Lung (tissue), 13 donors: ENCODE data around the gene POLR1G. TPM values are rescaled to one million over a fixed set of nuclear protein-coding genes. Genes with fewer than 3 reads are reported as not detected.

Source experiments
- ATAC-seq: fragments of 200-7000 bp; cut with Tn5 transposase; one replicate; pipeline ENCODE4 v1.9.1; 2020; ENCODE audit warnings: moderate number of reproducible peaks; ENCODE audit not compliant: insufficient read depth, low FRiP score
- DNase-seq, 3 donors: peaks; one replicate each; pipeline ENCODE4 v3.0.0-alpha.2; 2013 to 2017
- H3K27ac ChIP-seq, 2 donors: one replicate each; pipeline ENCODE4 v1.5.1; 2013; ENCODE audit warnings: mild to moderate bottlenecking in 2 of 2, moderate library complexity in 2 of 2, control low read depth in 1 of 2, inconsistent platforms in 1 of 2, low read depth in 1 of 2, low read length in 1 of 2
- H3K27me3 ChIP-seq, 3 donors: one replicate each; pipeline ENCODE4 v1.5.1; 2013; ENCODE audit warnings: low read length in 2 of 3; ENCODE audit not compliant: control insufficient read depth in 3 of 3, insufficient read depth in 3 of 3
- H3K36me3 ChIP-seq, 4 donors: one replicate each; pipeline ENCODE4 v1.5.1; 2013; ENCODE audit warnings: low read length in 4 of 4, mild to moderate bottlenecking in 1 of 4, moderate library complexity in 1 of 4; ENCODE audit not compliant: control insufficient read depth in 4 of 4, insufficient read depth in 4 of 4
- H3K4me1 ChIP-seq, 5 donors: one replicate each; pipeline ENCODE4 v1.5.1; 2013; ENCODE audit warnings: low read length in 5 of 5, mild to moderate bottlenecking in 2 of 5, moderate library complexity in 1 of 5; ENCODE audit not compliant: control insufficient read depth in 5 of 5, insufficient read depth in 5 of 5
- H3K4me3 ChIP-seq: one replicate; pipeline ENCODE4 v1.5.1; 2013; ENCODE audit warnings: mild to moderate bottlenecking, control low read depth, moderate library complexity
- H3K9ac ChIP-seq, 2 donors: one replicate each; pipeline ENCODE4 v1.5.1; 2013; ENCODE audit warnings: low read length in 2 of 2, control low read depth in 1 of 2; ENCODE audit not compliant: insufficient read depth in 1 of 2
- H3K9me3 ChIP-seq, 4 donors: one replicate each; pipeline ENCODE4 v1.5.1; 2013; ENCODE audit warnings: low read length in 3 of 4, mild to moderate bottlenecking in 1 of 4, moderate library complexity in 1 of 4; ENCODE audit not compliant: control insufficient read depth in 4 of 4, insufficient read depth in 3 of 4
- CTCF ChIP-seq: IDR thresholded peaks from 2 replicates; pipeline ENCODE4 v1.5.1; 2012; ENCODE audit warnings: mild to moderate bottlenecking; ENCODE audit errors: control extremely low read depth, extremely low read depth
- WGBS, 2 donors: extraction: QIAGEN DNeasy Blood & Tissue Kit; methylation state at CpG; one replicate each; pipeline ENCODE4 v1.1.7; 2013; 5-methylcytosine and 5-hydroxymethylcytosine counted together
- polyA plus RNA-seq, 2 donors: library from polyadenylated mRNA; stranded (reverse); fragments of 200-250 nt; gene quantifications; one replicate each; pipeline ENCODE4 v1.2.1, GENCODE V29; 2013
- small RNA-seq: library from RNA; depleted of rRNA; stranded (forward); fragments of <200 nt; gene quantifications from one replicate; pipeline ENCODE3, GENCODE V24; 2014; ENCODE audit warnings: low replicate concordance
- total RNA-seq, 2 donors: library from RNA; depleted of rRNA in 1 of 2; stranded (reverse); fragments of >200 nt in 1 of 2; gene quantifications; one replicate each; pipeline ENCODE4 v1.2.1, GENCODE V29; 2014 to 2021
- donor health status: control.
- donor health status: control.
- donor health status: Bipolar disorder and iron deficiency.
- donor health status: healthy.
- donor health status: DM: yes; HTN: yes; CAD: no.

Gene POLR1G
- total and polyA plus RNA-seq, 4 donors = 3.6 to 8.3 (median 5.9) TPM

- peak; percentile 88 to 93 (median 92) for DNase-seq
- TF ChIP-seq CTCF = no peak
- no peaks in the 10 kb centered on the region for H3K36me3 ChIP-seq
- H3K4me1 ChIP-seq = peaks cover 0 to 15% (median 8%) of the 10 kb centered on the region in 5 donors
- H3K9ac ChIP-seq = peak overlapping the region; percentile 11 to 46
- no peaks in the 10 kb centered on the region for H3K27me3 ChIP-seq
- peak overlapping the region; percentile 77 to 93 for H3K27ac ChIP-seq
- peak; percentile 84 for ATAC-seq
- no peak overlapping the region for H3K4me3 ChIP-seq
- WGBS, 2 donors = 6 to 7% methylated on average over 27 of the region's 27 CpGs
- H3K9me3 ChIP-seq = no peaks in the 10 kb centered on the region
Measured at GRCh38 chr19:45455707-45456499, 49.5 kb downstream of the POLR1G start.

- H3K9ac ChIP-seq = peak overlapping the region in 1 of 2 donors; percentile 11
- H3K36me3 ChIP-seq = no peaks in the 10 kb centered on the region
- no peaks in the 10 kb centered on the region for H3K27me3 ChIP-seq
- no peaks in the 10 kb centered on the region for H3K9me3 ChIP-seq
- ATAC-seq (no peak), DNase-seq (no peak)
- H3K4me3 ChIP-seq = no peak overlapping the region
- peaks cover 0 to 15% (median 5%) of the 10 kb centered on the region in 5 donors for H3K4me1 ChIP-seq
- TF ChIP-seq CTCF = no peak
- peak overlapping the region; percentile 77 to 93 for H3K27ac ChIP-seq
- WGBS, 2 donors = 26 to 50% methylated on average over 2 of the region's 2 CpGs
Measured at GRCh38 chr19:45456500-45456815, 50.0 kb downstream of the POLR1G start.

- Histone ChIP-seq H3K9me3 (no peaks in the 10 kb centered on the region), H3K4me1 (peaks cover 0 to 15% (median 5%) of the 10 kb centered on the region in 5 donors), H3K27me3 (no peaks in the 10 kb centered on the region), H3K9ac (no peak overlapping the region), H3K4me3 (no peak overlapping the region), H3K36me3 (no peaks in the 10 kb centered on the region), H3K27ac (no peak overlapping the region)
- DNase-seq (no peak), ATAC-seq (no peak)
- no peak for TF ChIP-seq CTCF
Measured at GRCh38 chr19:45457776-45458175, 51.3 kb downstream of the POLR1G start.

Small RNA genes lying within 50 kb of the gene (small RNA-seq; reads per million reads assigned to genes)
- gene MIR6088 = not detected

Other genes starting within 250 kb of the POLR1G start
- gene NKPD1, start 245.7 kb upstream of the POLR1G start, total RNA-seq = under 1 TPM in 1 of 2 donors, not detected in 1; 0.06 TPM
- under 1 TPM; 0.07 to 0.08 TPM for gene NKPD1, start 245.7 kb upstream of the POLR1G start, polyA plus RNA-seq
- gene TRAPPC6A, start 228.4 kb upstream of the POLR1G start, total RNA-seq = 10 to 100 TPM; 14.0 to 20.5 TPM
- 10 to 100 TPM; 32.0 to 38.4 TPM for gene TRAPPC6A, start 228.4 kb upstream of the POLR1G start, polyA plus RNA-seq
- gene BLOC1S3, start 227.9 kb upstream of the POLR1G start, total RNA-seq = 10 to 100 TPM in 1 of 2 donors, 1 to 10 TPM in 1; 7.5 to 17.3 TPM
- gene BLOC1S3, start 227.9 kb upstream of the POLR1G start, polyA plus RNA-seq = 1 to 10 TPM; 4.2 to 8.7 TPM
- gene EXOC3L2, start 161.2 kb upstream of the POLR1G start, total RNA-seq = 1 to 10 TPM; 1.7 to 2.8 TPM
- gene EXOC3L2, start 161.2 kb upstream of the POLR1G start, polyA plus RNA-seq = 1 to 10 TPM; 2.2 to 2.6 TPM
- gene MARK4, start 155.4 kb upstream of the POLR1G start, total RNA-seq = 10 to 100 TPM; 25.3 to 47.0 TPM
- gene MARK4, start 155.4 kb upstream of the POLR1G start, polyA plus RNA-seq = 10 to 100 TPM; 12.6 to 15.9 TPM
- gene CKM, start 83.8 kb upstream of the POLR1G start, total RNA-seq = 1 to 10 TPM in 1 of 2 donors, not detected in 1; 1.4 TPM
- gene CKM, start 83.8 kb upstream of the POLR1G start, polyA plus RNA-seq = under 1 TPM; 0.06 to 0.97 TPM
- gene KLC3, start 65.9 kb upstream of the POLR1G start, total RNA-seq = 1 to 10 TPM; 1.1 to 1.6 TPM
- 1 to 10 TPM in 1 of 2 donors, under 1 TPM in 1; 0.80 to 2.2 TPM for gene KLC3, start 65.9 kb upstream of the POLR1G start, polyA plus RNA-seq
- gene ERCC2, start 36.1 kb upstream of the POLR1G start, total RNA-seq = 10 to 100 TPM; 17.8 to 19.9 TPM
- 10 to 100 TPM; 11.9 to 14.9 TPM for gene ERCC2, start 36.1 kb upstream of the POLR1G start, polyA plus RNA-seq
- 10 to 100 TPM; 14.0 to 37.3 TPM for gene PPP1R13L, start 1.6 kb upstream of the POLR1G start, total RNA-seq
- gene PPP1R13L, start 1.6 kb upstream of the POLR1G start, polyA plus RNA-seq = 10 to 100 TPM; 32.0 to 34.0 TPM
- gene ERCC1, start 17.3 kb downstream of the POLR1G start, total RNA-seq = 10 to 100 TPM; 72.4 to 82.3 TPM
- gene ERCC1, start 17.3 kb downstream of the POLR1G start, polyA plus RNA-seq = 10 to 100 TPM; 53.2 to 54.0 TPM
- 10 to 100 TPM in 1 of 2 donors, 1 to 10 TPM in 1; 9.9 to 24.2 TPM for gene FOSB, start 61.4 kb downstream of the POLR1G start, total RNA-seq
- 10 to 100 TPM in 1 of 2 donors, 1 to 10 TPM in 1; 7.9 to 22.8 TPM for gene FOSB, start 61.4 kb downstream of the POLR1G start, polyA plus RNA-seq
- 10 to 100 TPM in 1 of 2 donors, 1 to 10 TPM in 1; 5.4 to 10.9 TPM for gene RTN2, start 90.4 kb downstream of the POLR1G start, total RNA-seq
- 10 to 100 TPM in 1 of 2 donors, 1 to 10 TPM in 1; 8.3 to 10.3 TPM for gene RTN2, start 90.4 kb downstream of the POLR1G start, polyA plus RNA-seq
- 1 to 10 TPM in 1 of 2 donors, under 1 TPM in 1; 0.37 to 2.3 TPM for gene PPM1N, start 91.8 kb downstream of the POLR1G start, total RNA-seq
- 1 to 10 TPM; 1.0 to 8.1 TPM for gene PPM1N, start 91.8 kb downstream of the POLR1G start, polyA plus RNA-seq
- 100 to 1,000 TPM in 1 of 2 donors, 10 to 100 TPM in 1; 49.1 to 211 TPM for gene VASP, start 100.8 kb downstream of the POLR1G start, total RNA-seq
- gene VASP, start 100.8 kb downstream of the POLR1G start, polyA plus RNA-seq = 100 to 1,000 TPM; 129 to 237 TPM
- 10 to 100 TPM in 1 of 2 donors, 1 to 10 TPM in 1; 3.5 to 13.6 TPM for gene OPA3, start 178.2 kb downstream of the POLR1G start, total RNA-seq
- 1 to 10 TPM; 5.5 to 9.9 TPM for gene OPA3, start 178.2 kb downstream of the POLR1G start, polyA plus RNA-seq
- 10 to 100 TPM in 1 of 2 donors, 1 to 10 TPM in 1; 1.3 to 11.0 TPM for gene GPR4, start 195.6 kb downstream of the POLR1G start, total RNA-seq
- 10 to 100 TPM; 12.6 to 12.8 TPM for gene GPR4, start 195.6 kb downstream of the POLR1G start, polyA plus RNA-seq
- 10 to 100 TPM; 31.9 to 74.5 TPM for gene EML2, start 232.8 kb downstream of the POLR1G start, total RNA-seq
- gene EML2, start 232.8 kb downstream of the POLR1G start, polyA plus RNA-seq = 10 to 100 TPM; 32.5 to 47.7 TPM